Testis (tissue), 3 donors: ENCODE results near the gene GP1BA. TPM values are rescaled to one million over a fixed set of nuclear protein-coding genes. Genes with fewer than 3 reads are reported as not detected.
"Not testable (repeated sequence)": the region's sequence is repeated elsewhere in the genome, so short reads cannot be mapped to it uniquely, and the experiment has no call there.

Source experiments
- DNase-seq: peaks from one replicate; pipeline ENCODE4 v3.0.0-alpha.2; 2019
- H3K27ac ChIP-seq, 2 donors: fragments of 200-600 bp; sonication (generic); one replicate each; pipeline ENCODE4 v1.5.1; 2019
- H3K27me3 ChIP-seq: fragments of 200-600 bp; sonication (generic); one replicate; pipeline ENCODE4 v1.5.1; 2019
- H3K36me3 ChIP-seq: fragments of 200-600 bp; sonication (generic); one replicate; pipeline ENCODE4 v1.5.1; 2017; ENCODE audit warnings: low read depth; ENCODE audit errors: missing control alignments
- H3K4me1 ChIP-seq: fragments of 200-600 bp; sonication (generic); one replicate; pipeline ENCODE4 v1.5.1; 2019
- H3K4me3 ChIP-seq, 2 donors: fragments of 200-600 bp; sonication (generic); one replicate each; pipeline ENCODE4 v1.5.1; 2017 to 2019
- H3K9me3 ChIP-seq: fragments of 200-600 bp; sonication (generic); one replicate; pipeline ENCODE4 v1.5.1; 2017
- POLR2A ChIP-seq: fragments of 450-650 bp; IDR thresholded peaks from one replicate; pipeline ENCODE4 v1.6.1; 2017; ENCODE audit warnings: antibody characterized with exemption, mild to moderate bottlenecking, moderate library complexity
- WGBS, 2 donors: methylation state at CpG; one replicate each; pipeline ENCODE4 v1.1.5; 2018; 5-methylcytosine and 5-hydroxymethylcytosine counted together
- intact Hi-C: fragments of 100-400 bp; cut with DNase I; formaldehyde crosslinking; loops from one replicate; pipeline ENCODE4 v1.15.1; 2023; ENCODE audit warnings: low total_unique reads
- polyA plus RNA-seq: library from polyadenylated mRNA; stranded (reverse); fragments of 350-450 nt; fragmentation: Illumina TruSeq; extraction: RNeasy Lipid Tissue Mini Kit (QIAGEN cat#74804); gene quantifications from one replicate; pipeline ENCODE4 v1.2.3, GENCODE V29; 2014; ENCODE audit warnings: low read depth, low replicate concordance; ENCODE audit not compliant: insufficient read depth
- total RNA-seq, 2 donors: library from RNA; depleted of rRNA; stranded (reverse); fragments of >200 nt; gene quantifications; one replicate each; pipeline ENCODE4 v1.2.3, GENCODE V29; 2016
- TF ChIP-seq, protein P1 (sequence below), 3 experiments: fragments of 450-650 bp in 2 of 3; fragments of 200-600 bp in 1 of 3; sonication (generic) in 1 of 3; IDR thresholded peaks; one replicate each; pipeline ENCODE4 v1.5.1; 2016 to 2019; ENCODE audit warnings: antibody characterized with exemption in 3 of 3, mild to moderate bottlenecking in 2 of 3, moderate library complexity in 1 of 3

The GP1BA gene
- total and polyA plus RNA-seq, 3 donors from 2014 or later, result 0.12 to 0.88 (median 0.47) TPM

DNA sequence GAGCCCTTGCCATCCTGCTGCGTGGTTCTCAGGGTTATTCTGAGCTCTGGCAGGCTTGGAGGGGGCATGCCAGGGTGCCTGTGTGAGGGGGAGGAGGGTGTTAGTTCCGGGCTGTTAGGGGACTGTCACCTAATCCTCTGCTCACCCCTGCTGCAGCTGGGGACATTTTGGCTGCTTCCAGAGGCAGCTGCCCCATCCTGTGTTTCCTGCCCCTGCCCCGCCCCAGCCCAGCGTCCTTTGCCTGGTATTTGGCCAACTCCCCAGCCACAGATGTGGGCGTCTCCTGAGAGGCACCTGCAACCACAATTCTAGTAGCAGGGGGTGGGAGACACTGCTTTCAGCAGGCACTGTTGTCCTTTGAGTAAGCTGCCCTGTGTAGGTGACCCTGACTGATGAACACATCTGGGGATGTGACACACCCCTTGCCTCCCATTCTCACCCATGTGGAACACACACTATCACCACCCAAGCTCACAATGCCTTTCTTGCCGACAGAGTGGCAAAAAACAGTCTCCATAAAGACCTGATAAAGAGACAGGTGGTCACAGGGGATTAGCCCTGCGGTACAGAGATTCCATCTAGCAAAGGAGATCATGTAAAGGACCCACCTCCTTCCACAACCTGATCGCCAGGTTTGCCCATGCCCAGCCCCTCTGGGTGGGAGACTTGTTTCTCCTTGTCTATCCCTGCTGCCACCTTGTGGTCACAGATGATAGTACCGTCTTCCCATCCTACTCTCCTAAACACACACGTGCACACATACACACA is 28.8 kb upstream of the GP1BA start, which contains the start of gene CHRNE:
CHRNE (minus strand) TSS at position 48 of the 768 bp plus-strand sequence; CDS start at position 13, 35 bp downstream.
- Histone ChIP-seq H3K9me3 (no peaks in the 10 kb centered on the region), H3K4me1 (peaks cover 8% of the 10 kb centered on the region), H3K27ac (no peak within 1 kb of the TSS), H3K36me3 (no peaks in the 10 kb centered on the region), H3K27me3 (no peaks in the 10 kb centered on the region), H3K4me3 (peak within 1 kb of the TSS; percentile 20 to 42)
- TF ChIP-seq, protein P1, sequence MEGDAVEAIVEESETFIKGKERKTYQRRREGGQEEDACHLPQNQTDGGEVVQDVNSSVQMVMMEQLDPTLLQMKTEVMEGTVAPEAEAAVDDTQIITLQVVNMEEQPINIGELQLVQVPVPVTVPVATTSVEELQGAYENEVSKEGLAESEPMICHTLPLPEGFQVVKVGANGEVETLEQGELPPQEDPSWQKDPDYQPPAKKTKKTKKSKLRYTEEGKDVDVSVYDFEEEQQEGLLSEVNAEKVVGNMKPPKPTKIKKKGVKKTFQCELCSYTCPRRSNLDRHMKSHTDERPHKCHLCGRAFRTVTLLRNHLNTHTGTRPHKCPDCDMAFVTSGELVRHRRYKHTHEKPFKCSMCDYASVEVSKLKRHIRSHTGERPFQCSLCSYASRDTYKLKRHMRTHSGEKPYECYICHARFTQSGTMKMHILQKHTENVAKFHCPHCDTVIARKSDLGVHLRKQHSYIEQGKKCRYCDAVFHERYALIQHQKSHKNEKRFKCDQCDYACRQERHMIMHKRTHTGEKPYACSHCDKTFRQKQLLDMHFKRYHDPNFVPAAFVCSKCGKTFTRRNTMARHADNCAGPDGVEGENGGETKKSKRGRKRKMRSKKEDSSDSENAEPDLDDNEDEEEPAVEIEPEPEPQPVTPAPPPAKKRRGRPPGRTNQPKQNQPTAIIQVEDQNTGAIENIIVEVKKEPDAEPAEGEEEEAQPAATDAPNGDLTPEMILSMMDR (IDR thresholded peaks at IDR 0.05), result peak; percentile 57 to 82 (median 80)
- no peak for TF ChIP-seq POLR2A
- intact Hi-C loops, result no loop called here
- WGBS, 2 donors, result 29 to 31% methylated on average over 10 of the region's 10 CpGs
- peak; percentile 93 for DNase-seq

DNA sequence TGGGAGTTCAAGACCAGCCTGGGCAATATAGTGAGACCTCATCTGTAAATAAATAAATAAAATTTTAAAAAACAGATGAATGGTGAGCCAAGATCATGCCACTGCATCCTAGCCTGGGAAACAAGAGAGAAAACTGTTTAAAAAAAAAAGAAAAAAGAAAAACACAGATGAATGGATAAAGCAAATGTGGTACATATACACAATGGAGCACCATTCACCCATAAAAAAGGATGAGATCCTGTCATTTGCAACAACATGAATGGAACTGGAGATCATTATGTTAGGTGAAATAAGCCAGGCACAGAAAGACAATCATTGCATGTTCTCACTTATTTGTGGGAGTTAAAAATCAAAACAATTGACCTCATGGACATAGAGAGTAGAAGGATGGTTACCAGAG is 25.4 kb upstream of the GP1BA start:
- intact Hi-C loops, H3K36me3 ChIP-seq, H3K9me3 ChIP-seq, H3K27me3 ChIP-seq, DNase-seq, H3K27ac ChIP-seq, H3K4me3 ChIP-seq: not testable (repeated sequence)
- peaks cover 12% of the 10 kb centered on the region for H3K4me1 ChIP-seq

DNA sequence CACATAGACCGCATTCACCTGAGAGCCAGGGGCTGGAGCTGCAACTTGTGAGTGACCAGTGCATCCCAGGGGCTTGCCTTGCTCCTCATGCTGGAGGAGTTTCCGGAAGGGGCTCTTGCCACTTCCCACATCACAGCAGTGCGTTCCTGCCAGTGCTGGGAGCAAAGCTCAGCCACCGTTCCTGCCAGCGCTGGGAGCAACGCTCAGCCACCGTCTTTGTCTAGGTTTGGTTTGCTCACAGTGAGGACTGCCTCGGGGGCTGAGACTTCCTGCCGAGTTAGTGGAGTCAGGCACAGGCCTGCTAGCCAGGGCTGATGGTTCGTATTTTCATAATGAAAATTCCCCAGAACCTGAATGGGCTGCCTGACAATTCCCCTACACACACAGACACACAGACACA is 23.8 kb upstream of the GP1BA start:
- 57 to 90% methylated on average over 2 to 10 of the region's 10 CpGs for WGBS, 2 donors
- Histone ChIP-seq H3K9me3 (no peaks in the 10 kb centered on the region), H3K27me3 (no peaks in the 10 kb centered on the region), H3K36me3 (no peaks in the 10 kb centered on the region), H3K4me3 (no peak overlapping the region), H3K4me1 (peaks cover 7% of the 10 kb centered on the region), H3K27ac (no peak overlapping the region)
- DNase-seq, result no peak
- intact Hi-C loops, result no loop called here
- TF ChIP-seq, protein P1 (IDR thresholded peaks at IDR 0.05), result no peak
- no peak for TF ChIP-seq POLR2A

DNA sequence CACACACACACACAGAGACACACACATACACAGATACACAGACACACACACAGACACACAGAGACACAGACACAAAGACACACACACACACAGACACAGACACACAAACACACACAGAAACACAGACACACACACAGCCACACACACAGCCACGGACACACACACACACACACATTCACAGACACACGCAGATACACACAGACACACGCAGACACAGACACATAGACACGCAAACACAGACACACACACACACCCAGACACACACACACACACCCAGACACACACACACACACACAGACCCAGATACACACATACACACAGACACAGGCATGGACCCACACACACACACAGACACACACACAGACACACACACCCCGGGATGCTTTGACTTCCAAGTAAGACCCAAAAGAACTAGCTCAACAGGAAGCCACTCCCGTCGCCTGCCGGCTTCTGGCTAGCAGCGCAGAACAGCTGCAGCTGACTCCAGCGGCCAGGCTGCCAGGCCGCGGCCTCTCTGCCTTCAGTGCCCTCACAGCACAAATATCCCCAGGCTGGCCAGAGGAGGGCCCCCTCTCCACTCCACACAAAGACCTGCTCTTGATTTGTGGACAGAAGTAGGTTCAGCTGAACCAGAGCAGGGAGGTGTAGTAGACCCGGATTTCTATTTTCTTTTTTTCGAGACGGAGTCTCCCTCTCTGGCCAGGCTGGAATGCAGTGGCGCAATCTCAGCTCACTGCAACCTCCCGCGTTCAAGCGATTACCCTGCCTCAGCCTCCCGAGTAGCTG is 23.2 kb upstream of the GP1BA start:
- Histone ChIP-seq H3K9me3 (no peaks in the 10 kb centered on the region), H3K4me3 (no peak overlapping the region), H3K27me3 (no peaks in the 10 kb centered on the region), H3K4me1 (peaks cover 7% of the 10 kb centered on the region), H3K27ac (peak overlapping the region in 1 of 2 donors; percentile 55), H3K36me3 (no peaks in the 10 kb centered on the region)
- peak; percentile 91 for DNase-seq
- no peak for TF ChIP-seq POLR2A
- TF ChIP-seq, protein P1 (IDR thresholded peaks at IDR 0.05), result peak; percentile 57 to 87 (median 82)
- intact Hi-C loops, result no loop called here
- 17 to 46% methylated on average over 16 to 20 of the region's 20 CpGs for WGBS, 2 donors

DNA sequence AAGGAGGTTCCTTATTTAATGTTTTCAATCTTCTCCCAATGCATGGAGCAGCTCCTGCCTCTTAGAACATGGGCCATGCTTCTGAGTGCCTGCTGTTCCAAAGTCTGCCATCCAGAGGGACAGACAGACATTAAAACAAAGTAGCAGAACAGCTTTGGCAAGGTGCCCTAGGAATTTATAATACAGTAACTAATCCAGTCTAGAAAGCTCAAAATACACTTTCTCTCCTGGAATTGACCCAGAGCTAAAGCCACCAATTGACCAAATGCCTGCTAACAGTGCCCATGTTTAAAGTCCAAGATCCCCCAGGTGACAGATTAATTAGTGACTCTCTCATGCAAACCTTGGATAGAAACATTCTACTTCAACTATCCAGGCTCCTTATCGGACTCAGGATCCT is 18.1 kb upstream of the GP1BA start:
- peak; percentile 79 for DNase-seq
- no peak overlapping the region for H3K27ac ChIP-seq
- no peaks in the 10 kb centered on the region for H3K27me3 ChIP-seq
- TF ChIP-seq POLR2A, result no peak
- TF ChIP-seq, protein P1 (IDR thresholded peaks at IDR 0.05), result no peak
- H3K4me1 ChIP-seq, result peaks cover 8% of the 10 kb centered on the region
- H3K4me3 ChIP-seq, result no peak overlapping the region
- H3K9me3 ChIP-seq, result no peaks in the 10 kb centered on the region
- intact Hi-C loops, result no loop called here
- WGBS, 2 donors, result 82 to 86% methylated on average over 1 of the region's 1 CpG
- H3K36me3 ChIP-seq, result no peaks in the 10 kb centered on the region

DNA sequence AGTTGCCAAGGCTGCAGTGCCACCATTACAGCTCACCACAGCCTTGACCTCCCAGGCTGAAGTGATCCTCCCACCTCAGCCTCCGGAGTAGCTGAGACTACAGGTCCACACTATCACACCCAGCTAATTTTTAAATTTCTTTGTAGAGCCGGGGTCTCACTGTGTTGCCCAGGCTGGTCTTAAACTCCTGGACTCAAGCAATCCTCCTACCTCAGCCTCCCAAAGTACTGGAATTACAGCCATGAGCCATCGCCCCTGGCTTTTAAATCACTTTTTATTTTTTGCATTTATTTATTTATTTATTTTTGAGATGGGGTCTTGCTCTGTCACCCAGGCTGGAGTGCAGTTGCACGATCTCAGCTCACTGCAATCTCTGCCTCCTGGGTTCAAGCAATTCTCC is 17.5 kb upstream of the GP1BA start:
- H3K27ac ChIP-seq, H3K27me3 ChIP-seq: not testable (repeated sequence)
- WGBS, 2 donors, result 75 to 82% methylated on average over 4 of the region's 4 CpGs

More for the DNA sequence above, 17.5 kb upstream of the GP1BA start:
- intact Hi-C loops, DNase-seq, H3K4me3 ChIP-seq, H3K9me3 ChIP-seq, H3K36me3 ChIP-seq, H3K4me1 ChIP-seq: not testable (repeated sequence)
